Measurements from ENCODE around the gene RNF150.

Gene RNF150

GRCh38 chr4:141121101-141121500, 12.2 kb downstream of the RNF150 start:
- DNase-seq (ENCODE audit: low read depth) = no peak
- H3K4me3 ChIP-seq (ENCODE audit: control insufficient read depth, low read depth, low read length) = no peak overlapping the region
- TF ChIP-seq CTCF (conservative IDR thresholded peaks at IDR 0.05; ENCODE audit: control insufficient read depth, insufficient read depth, low read depth, low read length) = no peak

GRCh38 chr4:141120036-141120593, 13.2 kb downstream of the RNF150 start:
- TF ChIP-seq CTCF (conservative IDR thresholded peaks at IDR 0.05; ENCODE audit: control insufficient read depth, insufficient read depth, low read depth, low read length) = no peak

GRCh38 chr4:141119071-141119470, 14.2 kb downstream of the RNF150 start:
- no peak for DNase-seq (ENCODE audit: low read depth)
- TF ChIP-seq CTCF (conservative IDR thresholded peaks at IDR 0.05; ENCODE audit: control insufficient read depth, insufficient read depth, low read depth, low read length) = no peak
- no peak overlapping the region for H3K4me3 ChIP-seq (ENCODE audit: control insufficient read depth, low read depth, low read length)

More at GRCh38 chr4:141120036-141120593, 13.2 kb downstream of the RNF150 start:
- no peak for DNase-seq (ENCODE audit: low read depth)
- H3K4me3 ChIP-seq (ENCODE audit: control insufficient read depth, low read depth, low read length) = no peak overlapping the region

DNA sequence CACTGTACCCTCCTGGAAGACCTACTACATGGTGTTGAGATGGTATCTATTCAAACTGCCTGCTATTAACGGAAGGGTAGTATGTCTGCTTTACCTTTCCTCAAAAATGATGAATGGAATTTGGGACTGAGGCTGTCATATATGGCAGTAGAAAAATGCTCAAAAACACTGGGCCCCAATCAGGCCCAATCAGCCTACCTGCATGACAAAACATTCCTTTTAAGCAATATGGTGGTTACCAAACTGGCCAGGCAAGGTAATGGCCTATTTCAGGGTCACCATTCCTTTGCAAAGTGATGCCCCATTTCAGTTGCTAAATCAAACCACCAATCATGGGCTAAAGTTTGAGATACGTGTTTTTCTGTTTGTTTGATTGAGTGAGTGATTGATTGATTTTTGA, 14.9 kb downstream of the RNF150 start:
- TF ChIP-seq CTCF (conservative IDR thresholded peaks at IDR 0.05; ENCODE audit: control insufficient read depth, insufficient read depth, low read depth, low read length) = no peak
- no peak for DNase-seq (ENCODE audit: low read depth)
- no peak overlapping the region for H3K4me3 ChIP-seq (ENCODE audit: control insufficient read depth, low read depth, low read length)

- TF ChIP-seq CTCF (conservative IDR thresholded peaks at IDR 0.05; ENCODE audit: control insufficient read depth, insufficient read depth, low read depth, low read length) = no peak
- no peak overlapping the region for H3K4me3 ChIP-seq (ENCODE audit: control insufficient read depth, low read depth, low read length)
- DNase-seq (ENCODE audit: low read depth) = no peak
Observed at GRCh38 chr4:141117935-141118334, 15.3 kb downstream of the RNF150 start.

GRCh38 chr4:141109983-141110382, 23.3 kb downstream of the RNF150 start:
- H3K4me3 ChIP-seq (ENCODE audit: control insufficient read depth, low read depth, low read length) = no peak overlapping the region
- DNase-seq (ENCODE audit: low read depth) = no peak
- no peak for TF ChIP-seq CTCF (conservative IDR thresholded peaks at IDR 0.05; ENCODE audit: control insufficient read depth, insufficient read depth, low read depth, low read length)

DNA sequence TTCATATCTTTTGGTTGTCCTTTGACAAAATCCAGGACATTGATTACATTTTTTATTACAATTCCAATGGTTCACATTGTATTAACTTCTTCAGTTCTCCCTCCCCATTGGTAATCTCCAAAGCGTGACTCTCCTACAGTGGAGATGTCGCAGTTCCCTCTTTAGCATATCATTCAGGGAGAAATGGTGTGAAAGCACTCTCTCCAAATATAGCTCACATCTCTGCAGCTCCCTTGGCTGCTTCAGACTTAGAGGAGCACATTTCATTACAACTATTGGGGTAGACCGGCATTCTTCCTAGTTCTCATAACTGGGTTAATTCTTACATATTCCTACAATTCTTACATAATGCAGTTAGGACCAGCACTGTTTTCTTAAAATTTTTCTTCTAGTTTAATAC, 25.3 kb downstream of the RNF150 start:
- H3K4me3 ChIP-seq (ENCODE audit: control insufficient read depth, low read depth, low read length) = no peak overlapping the region
- no peak for TF ChIP-seq CTCF (conservative IDR thresholded peaks at IDR 0.05; ENCODE audit: control insufficient read depth, insufficient read depth, low read depth, low read length)
- DNase-seq (ENCODE audit: low read depth) = no peak
